GM12891 (cell line): ENCODE data around the gene NUP85.
A peak's percentile ranks its signal among the peaks of the same experiment; 100 is the strongest.

ENCODE experiments used
- DNase-seq: peaks from one replicate; pipeline ENCODE4 v3.0.0; 2011; ENCODE audit warnings: low spot score; ENCODE audit not compliant: insufficient read length
- FAIRE-seq: peaks from 2 replicates; lab custom pipeline; 2011; peaks lifted over from hg19 to GRCh38; lab: Jason Lieb, UNC
- PAX5 ChIP-seq: IDR thresholded peaks from 2 replicates; pipeline ENCODE4 v1.6.1; 2011; ENCODE audit warnings: low read length, moderate library complexity, mild to moderate bottlenecking; ENCODE audit not compliant: insufficient read depth, severe bottlenecking
- POLR2A ChIP-seq: IDR thresholded peaks from 2 replicates; pipeline ENCODE4 v1.6.1; 2011; ENCODE audit warnings: low read depth, low read length, control low read depth
- POLR2AphosphoS5 ChIP-seq: IDR thresholded peaks from 2 replicates; pipeline ENCODE4 v1.6.1; 2011; ENCODE audit warnings: low read depth, low read length, control low read depth
- POU2F2 ChIP-seq: IDR thresholded peaks from 2 replicates; pipeline ENCODE4 v1.6.1; 2011; ENCODE audit warnings: low read depth, mild to moderate bottlenecking, control low read depth, low read length, moderate library complexity
- SPI1 ChIP-seq: IDR thresholded peaks from 2 replicates; pipeline ENCODE4 v1.6.1; 2011; ENCODE audit warnings: low read depth, low read length, control low read depth
- TAF1 ChIP-seq: IDR thresholded peaks from 2 replicates; pipeline ENCODE4 v1.6.1; 2011; ENCODE audit warnings: low read depth, low read length, control low read depth

The NUP85 gene

GRCh38 chr17:75265614-75266315 is 60.3 kb downstream of the NUP85 start:
- DNase-seq (no peak), FAIRE-seq (no peak)
- TF ChIP-seq POLR2A (no peak), PAX5 (no peak), POLR2AphosphoS5 (no peak), TAF1 (no peak), POU2F2 (no peak), SPI1 (no peak)

GRCh38 chr17:75266316-75267152 is 61.1 kb downstream of the NUP85 start:
- FAIRE-seq (no peak), DNase-seq (no peak)
- no peak for TF ChIP-seq TAF1
- no peak for TF ChIP-seq SPI1
- no peak for TF ChIP-seq POU2F2
- peak; percentile 50; the same call in 1 of the 2 replicates for TF ChIP-seq POLR2AphosphoS5
- 0 out of 2 replicates have a peak, but pooled peaks have one; percentile 7 for TF ChIP-seq POLR2A
- no peak for TF ChIP-seq PAX5

- FAIRE-seq (peak; percentile 33), DNase-seq (no peak)
- TF ChIP-seq TAF1 (no peak), POU2F2 (no peak), SPI1 (no peak), PAX5 (no peak), POLR2A (no peak), POLR2AphosphoS5 (no peak; the same call in 1 of the 2 replicates)
These were observed 61.6 kb downstream of the NUP85 start for GRCh38 chr17:75267153-75267410.

GRCh38 chr17:75267411-75268232 is 62.1 kb downstream of the NUP85 start:
- FAIRE-seq, result no peak
- TF ChIP-seq POU2F2 (peak; percentile 6; the same call in 1 of the 2 replicates), PAX5 (no peak), POLR2A (no peak; the same call in 1 of the 2 replicates)
- no peak for DNase-seq

- no peak for DNase-seq
- TF ChIP-seq PAX5, result no peak
- no peak for TF ChIP-seq POU2F2
- no peak for TF ChIP-seq SPI1
- no peak for TF ChIP-seq POLR2A
- no peak for TF ChIP-seq TAF1
- no peak for TF ChIP-seq POLR2AphosphoS5
- no peak for FAIRE-seq
These were observed 64.4 kb downstream of the NUP85 start for GRCh38 chr17:75269844-75270217.

- DNase-seq (peak; percentile 63), FAIRE-seq (peak; percentile 75)
- TF ChIP-seq TAF1 (no peak), SPI1 (no peak), POLR2A (peak; percentile 69), POLR2AphosphoS5 (peak; percentile 70; the same call in 1 of the 2 replicates)
These were observed 64.9 kb downstream of the NUP85 start for GRCh38 chr17:75270218-75270965.

GRCh38 chr17:75270966-75271232 is 65.4 kb downstream of the NUP85 start, which contains the start of gene MIF4GD:
TSS of gene MIF4GD (minus strand) at chr17:75271231. CDS start at chr17:75270195, 1,036 bp downstream.
- TF ChIP-seq POLR2AphosphoS5, result no peak
- TF ChIP-seq POLR2A, result no peak
- peak; percentile 20 for TF ChIP-seq PAX5

GRCh38 chr17:75271233-75271954 is 65.9 kb downstream of the NUP85 start:
- TF ChIP-seq POU2F2, result no peak
- no peak; the same call in 1 of the 2 replicates for TF ChIP-seq SPI1
- TF ChIP-seq POLR2A, result no peak
- peak; percentile 97 for FAIRE-seq
- peak; percentile 95 for DNase-seq

More at GRCh38 chr17:75270966-75271232, 65.4 kb downstream of the NUP85 start, which contains the start of gene MIF4GD:
- FAIRE-seq (no peak), DNase-seq (no peak)

GRCh38 chr17:75271955-75272847 is 66.7 kb downstream of the NUP85 start:
- peak; percentile 60; the same call in 1 of the 2 replicates for TF ChIP-seq POLR2AphosphoS5
- peak; percentile 66 for TF ChIP-seq POLR2A
- no peak for TF ChIP-seq PAX5
- peak; percentile 80 for FAIRE-seq
- no peak for DNase-seq
